GM12878 (cell line): ENCODE measurements around the gene PLPP1.

Experiments used
- CTCF ChIP-seq, 3 experiments: IDR thresholded peaks in 2 of 3; conservative IDR thresholded peaks in 1 of 3; 2 replicates each; pipeline ENCODE4 v1.5.1; 2011; ENCODE audit warnings: low read depth in 3 of 3, low read length in 3 of 3, mild to moderate bottlenecking in 3 of 3, control low read depth in 2 of 3, moderate library complexity in 2 of 3, inconsistent platforms in 1 of 3, mixed read lengths in 1 of 3; ENCODE audit not compliant: control insufficient read depth in 2 of 3, insufficient read depth in 1 of 3; ENCODE audit errors: extremely low read depth in 1 of 3
- NRF1 ChIP-seq: conservative IDR thresholded peaks from 2 replicates; pipeline ENCODE4 v1.6.1; 2011; ENCODE audit warnings: mild to moderate bottlenecking, low read depth, low read length, improper control_type of control experiment
- ZNF384 ChIP-seq: IDR thresholded peaks from 2 replicates; pipeline ENCODE4 v1.6.1; 2012; ENCODE audit warnings: low read depth, mild to moderate bottlenecking, low read length, improper control_type of control experiment, borderline replicate concordance

- TF ChIP-seq ZNF384 (no peak), CTCF (IDR thresholded peaks at IDR 0.05 in 2 of 3, conservative IDR thresholded peaks at IDR 0.05 in 1 of 3; ENCODE audit: control insufficient read depth in 2 of 3, extremely low read depth in 1 of 3, insufficient read depth in 1 of 3, low read depth in 3 of 3, low read length in 3 of 3) (no peak), NRF1 (no peak)
Observed at GRCh38 chr5:55470282-55470681, 64.5 kb downstream of the PLPP1 start.
